Osteoblast (primary cell): ENCODE measurements around the gene FAM83C. TPM values are rescaled to one million over a fixed set of nuclear protein-coding genes. Genes with fewer than 3 reads are reported as not detected.

Source experiments
- DNase-seq: peaks from one replicate; pipeline ENCODE4 v3.0.0; 2011; ENCODE audit warnings: low spot score, mixed read lengths; ENCODE audit not compliant: insufficient read length; ENCODE audit errors: missing footprints
- H2AFZ ChIP-seq: 2 replicates; pipeline ENCODE4 v1.6.0; 2011; ENCODE audit warnings: mild to moderate bottlenecking, low read length
- H3K27ac ChIP-seq: 2 replicates; pipeline ENCODE4 v1.5.1; 2011; ENCODE audit warnings: mild to moderate bottlenecking, low read depth, low read length, moderate library complexity
- H3K27me3 ChIP-seq: 2 replicates; pipeline ENCODE4 v1.6.0; 2012; ENCODE audit warnings: mild to moderate bottlenecking, control low read depth, inconsistent platforms, low read length, moderate library complexity; ENCODE audit not compliant: insufficient read depth
- H3K36me3 ChIP-seq: 2 replicates; pipeline ENCODE4 v1.5.1; 2011; ENCODE audit warnings: mild to moderate bottlenecking, low read length, control low read depth, moderate library complexity; ENCODE audit not compliant: insufficient read depth
- H3K4me1 ChIP-seq: 2 replicates; pipeline ENCODE4 v1.5.1; 2011; ENCODE audit warnings: mild to moderate bottlenecking, low read length, control low read depth, moderate library complexity; ENCODE audit not compliant: insufficient read depth
- H3K4me2 ChIP-seq: 2 replicates; pipeline ENCODE4 v1.6.0; 2011; ENCODE audit warnings: mild to moderate bottlenecking, low read length; ENCODE audit not compliant: insufficient read depth
- H3K4me3 ChIP-seq: fragments of 200-600 bp; sonication (generic); 3 replicates; pipeline ENCODE4 v1.5.1; 2012; ENCODE audit warnings: mild to moderate bottlenecking, low read length, inconsistent platforms; ENCODE audit not compliant: insufficient read depth
- H3K79me2 ChIP-seq: 2 replicates; pipeline ENCODE4 v1.6.0; 2012; ENCODE audit warnings: mild to moderate bottlenecking, low read length, control low read depth, inconsistent platforms; ENCODE audit not compliant: insufficient read depth
- H3K9me3 ChIP-seq: 2 replicates; pipeline ENCODE4 v1.5.1; 2011; ENCODE audit warnings: low read depth, low read length, control low read depth
- H4K20me1 ChIP-seq: 2 replicates; pipeline ENCODE4 v1.6.0; 2012; ENCODE audit warnings: mild to moderate bottlenecking, low read length, control low read depth; ENCODE audit not compliant: insufficient read depth
- CTCF ChIP-seq: IDR thresholded peaks from 2 replicates; pipeline ENCODE4 v1.5.1; 2011; ENCODE audit warnings: mild to moderate bottlenecking, low read depth, low read length, moderate library complexity; ENCODE audit errors: extremely low read depth
- total RNA-seq: library from RNA; depleted of rRNA; stranded (reverse); fragments of >200 nt; gene quantifications from 2 replicates; pipeline ENCODE4 v1.2.3, GENCODE V29; 2012

The FAM83C gene
- total RNA-seq, 1 donor = not detected

DNA sequence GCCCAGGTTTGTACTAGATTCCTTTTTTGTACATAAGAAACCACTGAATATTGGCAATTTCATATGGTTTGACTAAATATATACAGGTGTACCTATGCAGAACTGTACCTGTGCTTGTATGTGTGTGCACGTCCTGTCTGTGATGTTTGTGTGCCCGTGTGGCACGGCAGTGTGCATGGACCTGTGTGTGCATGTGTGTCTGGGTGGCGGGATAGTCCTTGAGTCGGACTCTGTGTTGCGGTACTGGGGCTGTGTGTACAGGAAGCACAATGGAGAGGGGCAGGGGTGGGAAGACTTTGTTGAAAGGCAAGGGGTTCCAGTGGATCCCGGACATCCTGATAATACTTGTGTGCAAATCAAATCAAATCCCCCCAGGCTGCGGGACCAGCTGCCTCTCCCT lies 3.4 kb upstream of the FAM83C start:
- Histone ChIP-seq H3K27ac (no peak overlapping the region), H3K9me3 (no peaks in the 10 kb centered on the region), H3K4me3 (no peak overlapping the region), H2AFZ (no peak overlapping the region), H4K20me1 (no peaks in the 10 kb centered on the region), H3K27me3 (peaks cover 3% of the 10 kb centered on the region), H3K4me1 (peaks cover 5% of the 10 kb centered on the region), H3K79me2 (no peaks in the 10 kb centered on the region), H3K36me3 (no peaks in the 10 kb centered on the region), H3K4me2 (no peak overlapping the region)
- DNase-seq = peak; percentile 42
- TF ChIP-seq CTCF = no peak

DNA sequence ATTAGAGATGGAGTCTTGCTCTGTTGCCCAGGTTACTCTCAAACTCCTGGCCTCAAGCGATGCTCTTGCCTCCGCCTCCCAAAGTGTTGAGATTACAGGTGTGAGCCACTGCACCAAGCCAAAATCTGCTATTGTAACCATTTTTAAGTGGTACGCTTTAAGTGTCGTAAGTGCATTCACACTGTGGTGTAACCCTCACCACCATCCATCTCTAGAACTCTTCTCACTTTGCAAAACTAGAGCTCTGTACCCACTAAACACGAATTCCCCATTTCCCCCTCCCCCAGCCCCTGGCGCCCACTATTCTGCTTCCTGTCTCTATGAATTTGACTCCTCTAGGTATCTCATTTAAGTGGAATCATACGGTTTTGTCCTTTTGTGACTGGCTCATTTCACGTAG lies 2.8 kb upstream of the FAM83C start:
- no peak for TF ChIP-seq CTCF

GRCh38 chr20:35294293-35294685 lies 2.1 kb upstream of the FAM83C start:
- no peaks in the 10 kb centered on the region for H3K79me2 ChIP-seq
- no peaks in the 10 kb centered on the region for H3K9me3 ChIP-seq
- no peak overlapping the region for H3K4me2 ChIP-seq
- H3K4me3 ChIP-seq = no peak overlapping the region
- no peak overlapping the region for H3K27ac ChIP-seq
- no peaks in the 10 kb centered on the region for H4K20me1 ChIP-seq
- peaks cover 3% of the 10 kb centered on the region for H3K27me3 ChIP-seq
- H3K4me1 ChIP-seq = peaks cover 5% of the 10 kb centered on the region
- DNase-seq = peak; percentile 73
- H3K36me3 ChIP-seq = no peaks in the 10 kb centered on the region
- H2AFZ ChIP-seq = no peak overlapping the region
- TF ChIP-seq CTCF = no peak

More for the DNA sequence above, 2.8 kb upstream of the FAM83C start:
- Histone ChIP-seq H3K27ac (no peak overlapping the region), H3K9me3 (no peaks in the 10 kb centered on the region), H3K4me2 (no peak overlapping the region), H3K79me2 (no peaks in the 10 kb centered on the region), H3K4me1 (peaks cover 5% of the 10 kb centered on the region), H3K36me3 (no peaks in the 10 kb centered on the region), H3K27me3 (peaks cover 3% of the 10 kb centered on the region), H3K4me3 (no peak overlapping the region), H4K20me1 (no peaks in the 10 kb centered on the region), H2AFZ (no peak overlapping the region)
- DNase-seq = no peak

DNA sequence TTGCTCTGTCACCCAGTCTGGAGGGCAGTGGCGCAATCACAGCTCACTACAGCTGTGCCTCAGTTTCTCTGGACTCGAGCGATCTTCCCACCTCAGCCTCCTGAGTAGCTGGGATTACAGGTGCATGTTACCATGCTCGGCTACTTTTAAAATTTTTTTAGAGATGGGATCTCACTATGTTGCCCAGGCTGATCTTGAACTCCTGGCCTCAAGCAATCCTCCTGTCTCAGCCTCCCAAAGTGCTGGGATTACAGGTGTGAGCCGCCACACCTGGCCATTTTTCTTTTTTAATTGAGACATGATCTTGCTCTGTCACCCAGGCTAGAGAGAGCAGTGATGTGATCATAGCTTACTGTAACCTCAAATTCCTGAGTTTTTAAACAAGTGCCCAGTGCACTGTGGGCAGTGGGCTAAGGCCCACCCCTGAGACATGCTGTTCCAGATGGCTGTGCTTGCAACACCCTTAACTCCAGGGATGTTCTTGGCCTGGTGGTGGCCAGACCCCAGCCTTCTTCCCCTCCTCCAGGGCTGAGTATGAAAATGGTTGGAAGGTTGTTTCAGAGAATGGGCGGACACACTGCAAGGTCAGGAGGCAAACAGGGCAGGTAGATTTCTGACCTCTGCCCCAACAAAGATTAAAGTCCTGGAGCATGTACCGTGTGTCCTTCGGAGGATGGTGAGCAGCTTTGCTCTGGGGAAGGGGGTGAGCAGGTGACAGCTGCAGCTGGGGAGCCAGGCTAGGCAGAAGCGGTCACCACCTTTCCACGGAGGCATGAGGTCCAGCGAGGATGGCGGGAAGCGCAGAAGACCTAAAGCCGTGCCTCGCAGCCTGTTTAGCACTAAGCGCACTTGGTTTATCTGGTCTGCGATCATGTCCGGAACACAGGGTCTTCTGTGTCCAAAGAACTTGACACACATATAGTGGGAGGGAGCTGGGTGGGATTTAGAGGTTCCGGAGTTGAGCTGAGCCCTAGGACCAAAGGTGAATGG lies 1.4 kb upstream of the FAM83C start:
- Histone ChIP-seq H3K27ac (no peak overlapping the region), H3K4me2 (no peak overlapping the region), H2AFZ (no peak overlapping the region), H3K79me2 (no peaks in the 10 kb centered on the region), H3K27me3 (peaks cover 3% of the 10 kb centered on the region), H3K4me1 (peaks cover 5% of the 10 kb centered on the region), H3K9me3 (no peaks in the 10 kb centered on the region), H3K36me3 (no peaks in the 10 kb centered on the region), H4K20me1 (no peaks in the 10 kb centered on the region), H3K4me3 (no peak overlapping the region)
- TF ChIP-seq CTCF = no peak
- peak; percentile 73 for DNase-seq
